Mesenchymal stem cell (in vitro differentiated cells and primary cell): ENCODE results near the gene DES.
A peak's percentile ranks its signal among the peaks of the same experiment; 100 is the strongest.

Experiments
- DNase-seq: peaks from one replicate; pipeline ENCODE4 v3.0.0-alpha.2; 2013
- H2AFZ ChIP-seq: one replicate; pipeline ENCODE4 v1.6.1; 2013; ENCODE audit warnings: low read depth, mild to moderate bottlenecking, control low read depth, inconsistent platforms, low read length, moderate library complexity
- H2AK5ac ChIP-seq: 2 replicates; pipeline ENCODE4 v1.6.1; 2013; ENCODE audit warnings: low read length, moderate library complexity, mild to moderate bottlenecking, inconsistent platforms; ENCODE audit not compliant: severe bottlenecking
- H2BK120ac ChIP-seq: one replicate; pipeline ENCODE4 v1.6.1; 2013; ENCODE audit warnings: low read depth, mild to moderate bottlenecking, inconsistent platforms, low read length, moderate library complexity
- H2BK12ac ChIP-seq, 2 experiments: one replicate each; pipeline ENCODE4 v1.6.1; 2013; ENCODE audit warnings: inconsistent platforms in 2 of 2, low read length in 2 of 2, mild to moderate bottlenecking in 2 of 2, moderate library complexity in 2 of 2, control low read depth in 1 of 2
- H2BK15ac ChIP-seq: one replicate; pipeline ENCODE4 v1.6.1; 2013; ENCODE audit warnings: mild to moderate bottlenecking, low read depth, inconsistent platforms; ENCODE audit not compliant: poor library complexity, severe bottlenecking
- H2BK5ac ChIP-seq: 2 replicates; pipeline ENCODE4 v1.6.1; 2013; ENCODE audit warnings: low read depth, mild to moderate bottlenecking, low read length, control low read depth, inconsistent platforms; ENCODE audit not compliant: poor library complexity, severe bottlenecking
- H3K14ac ChIP-seq, 2 experiments: one replicate each; pipeline ENCODE4 v1.6.1; 2013; ENCODE audit warnings: inconsistent platforms in 2 of 2, low read length in 2 of 2, control low read depth in 1 of 2, mild to moderate bottlenecking in 1 of 2, moderate library complexity in 1 of 2
- H3K18ac ChIP-seq, 2 experiments: one replicate each; pipeline ENCODE4 v1.6.1; 2013; ENCODE audit warnings: inconsistent platforms in 2 of 2, low read length in 2 of 2, control low read depth in 1 of 2, low read depth in 1 of 2, mild to moderate bottlenecking in 1 of 2
- H3K23ac ChIP-seq, 2 experiments: one replicate each; pipeline ENCODE4 v1.6.1; 2013; ENCODE audit warnings: inconsistent platforms in 2 of 2, low read length in 2 of 2, mild to moderate bottlenecking in 2 of 2, moderate library complexity in 2 of 2, control low read depth in 1 of 2
- H3K27ac ChIP-seq: 2 replicates; pipeline ENCODE4 v1.5.1; 2013; ENCODE audit warnings: mild to moderate bottlenecking, moderate library complexity, low read length, control low read depth, inconsistent platforms; ENCODE audit not compliant: poor library complexity, severe bottlenecking
- H3K27me3 ChIP-seq, 2 experiments: 2 replicates each; pipeline versions ENCODE4 v1.6.1 to v1.7.0; 2013; ENCODE audit warnings: low read length in 2 of 2, mild to moderate bottlenecking in 2 of 2, moderate library complexity in 2 of 2, control low read depth in 1 of 2, inconsistent platforms in 1 of 2; ENCODE audit not compliant: control insufficient read depth in 1 of 2, insufficient read depth in 1 of 2
- H3K36me3 ChIP-seq, 2 experiments: 2 replicates each; pipeline versions ENCODE4 v1.6.1 to v1.7.0; 2013; ENCODE audit warnings: low read length in 2 of 2, control low read depth in 1 of 2, inconsistent platforms in 1 of 2, low read depth in 1 of 2, mild to moderate bottlenecking in 1 of 2; ENCODE audit not compliant: insufficient read depth in 2 of 2, control insufficient read depth in 1 of 2
- H3K4ac ChIP-seq, 2 experiments: one replicate each; pipeline ENCODE4 v1.6.1; 2013; ENCODE audit warnings: inconsistent platforms in 2 of 2, low read length in 2 of 2, mild to moderate bottlenecking in 2 of 2, moderate library complexity in 2 of 2, control low read depth in 1 of 2, low read depth in 1 of 2
- H3K4me1 ChIP-seq: 2 replicates; pipeline ENCODE4 v1.6.1; 2013; ENCODE audit warnings: low read depth, low read length, control low read depth; ENCODE audit not compliant: control insufficient read depth, insufficient read depth
- H3K4me2 ChIP-seq: 2 replicates; pipeline ENCODE4 v1.6.1; 2013; ENCODE audit warnings: low read length, mild to moderate bottlenecking, inconsistent platforms; ENCODE audit not compliant: poor library complexity, severe bottlenecking
- H3K4me3 ChIP-seq, 2 experiments: 2 replicates each; pipeline versions ENCODE4 v1.5.1 to v1.7.0; 2013; ENCODE audit warnings: low read length in 2 of 2, mild to moderate bottlenecking in 2 of 2, control low read depth in 1 of 2, low read depth in 1 of 2; ENCODE audit not compliant: insufficient read depth in 1 of 2
- H3K79me1 ChIP-seq: replicated peaks from 2 replicates; pipeline ENCODE4 v1.6.1; 2013; ENCODE audit warnings: mild to moderate bottlenecking, control low read depth, low read length, inconsistent platforms; ENCODE audit not compliant: poor library complexity, severe bottlenecking
- H3K9ac ChIP-seq: 2 replicates; pipeline ENCODE4 v1.7.0; 2013; ENCODE audit warnings: mild to moderate bottlenecking, low read length, moderate library complexity
- H3K9me3 ChIP-seq: 2 replicates; pipeline ENCODE4 v1.7.0; 2013; ENCODE audit warnings: mild to moderate bottlenecking, low read length; ENCODE audit not compliant: control insufficient read depth
- H4K8ac ChIP-seq: one replicate; pipeline ENCODE4 v1.6.1; 2013; ENCODE audit warnings: inconsistent platforms, mild to moderate bottlenecking, low read length, moderate library complexity
- H4K91ac ChIP-seq: one replicate; pipeline ENCODE4 v1.6.1; 2013; ENCODE audit warnings: mild to moderate bottlenecking, low read length, inconsistent platforms
- WGBS: methylation state at CpG from one replicate; pipeline ENCODE4 v1.1.7; 2013; ENCODE audit warnings: mixed read lengths; 5-methylcytosine and 5-hydroxymethylcytosine counted together

The DES gene

DNA sequence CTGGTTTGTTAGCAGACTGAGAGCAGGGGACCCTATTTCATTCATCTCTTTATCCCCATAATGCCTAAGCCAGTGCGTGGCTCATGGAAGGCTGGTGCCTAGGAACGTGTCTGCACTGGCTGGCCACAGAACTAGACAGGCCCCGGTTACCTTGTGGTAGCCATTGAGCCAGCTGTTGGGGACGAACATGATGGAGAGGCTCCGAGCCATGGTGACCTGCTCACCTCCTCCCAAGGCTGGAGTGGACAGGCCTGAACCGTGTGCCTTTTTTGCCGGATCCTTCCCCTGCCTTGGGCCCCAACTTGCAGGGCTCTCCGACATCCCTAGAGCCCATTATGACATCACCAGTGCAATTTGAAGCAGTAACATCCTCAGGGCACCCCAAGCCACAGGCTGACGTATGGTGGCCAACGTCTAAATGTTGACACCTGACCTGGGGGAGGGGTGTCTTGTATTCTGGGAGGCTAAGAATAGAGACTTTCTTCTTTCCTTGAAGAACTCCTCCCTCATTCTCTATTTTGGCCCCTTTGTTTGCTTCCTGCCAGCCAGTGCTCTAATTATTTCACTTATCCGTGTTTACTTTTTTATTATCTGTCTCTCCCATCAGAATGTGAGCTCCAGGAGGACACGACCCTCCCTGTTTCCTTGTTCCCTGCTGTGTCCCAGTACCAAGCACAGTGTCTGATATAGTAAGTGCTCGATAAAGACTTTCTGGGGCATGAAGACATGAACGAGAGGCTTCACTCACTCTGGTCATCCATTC lies 18.3 kb upstream of the DES start:
- no peak overlapping the region for H3K9ac ChIP-seq
- peak overlapping the region; percentile 37 to 77 for H3K18ac ChIP-seq
- no peak overlapping the region for H2BK120ac ChIP-seq
- H3K27ac ChIP-seq, result no peak overlapping the region
- peak overlapping the region; percentile 42 for H4K8ac ChIP-seq
- peak; percentile 46 for DNase-seq
- H3K27me3 ChIP-seq, result no peaks in the 10 kb centered on the region
- peak overlapping the region; percentile 82 for H4K91ac ChIP-seq
- no peak overlapping the region for H2BK5ac ChIP-seq
- no peak overlapping the region for H3K4me2 ChIP-seq
- no peaks in the 10 kb centered on the region for H3K9me3 ChIP-seq
- no peaks in the 10 kb centered on the region for H3K79me1 ChIP-seq
- H3K4me3 ChIP-seq, result no peak overlapping the region
- no peak overlapping the region for H3K23ac ChIP-seq
- H3K4me1 ChIP-seq, result peaks cover 3% of the 10 kb centered on the region
- no peaks in the 10 kb centered on the region for H3K36me3 ChIP-seq
- H3K4ac ChIP-seq, result peak overlapping the region in 1 of 2 experiments; percentile 20
- H2BK15ac ChIP-seq, result no peak overlapping the region
- no peak overlapping the region for H3K14ac ChIP-seq
- WGBS, result 64% methylated on average over 12 of the region's 14 CpGs
- no peak overlapping the region for H2AK5ac ChIP-seq
- H2BK12ac ChIP-seq, result peak overlapping the region; percentile 3 to 87
- no peak overlapping the region for H2AFZ ChIP-seq

- H3K14ac ChIP-seq, result no peak overlapping the region
- peak overlapping the region in 1 of 2 experiments; percentile 87 for H2BK12ac ChIP-seq
- DNase-seq, result no peak
- H3K4me2 ChIP-seq, result no peak overlapping the region
- H3K23ac ChIP-seq, result no peak overlapping the region
- no peaks in the 10 kb centered on the region for H3K79me1 ChIP-seq
- H3K27me3 ChIP-seq, result no peaks in the 10 kb centered on the region
- peak overlapping the region; percentile 7 for H4K91ac ChIP-seq
- H2AFZ ChIP-seq, result no peak overlapping the region
- no peaks in the 10 kb centered on the region for H3K9me3 ChIP-seq
- no peak overlapping the region for H2AK5ac ChIP-seq
- peaks cover 5% of the 10 kb centered on the region for H3K4me1 ChIP-seq
- WGBS, result 52% methylated on average over 4 of the region's 6 CpGs
- H3K18ac ChIP-seq, result peak overlapping the region in 1 of 2 experiments; percentile 49
- H4K8ac ChIP-seq, result peak overlapping the region; percentile 30
- no peak overlapping the region for H2BK120ac ChIP-seq
- no peak overlapping the region for H3K27ac ChIP-seq
- no peak overlapping the region for H2BK5ac ChIP-seq
- no peaks in the 10 kb centered on the region for H3K36me3 ChIP-seq
- H2BK15ac ChIP-seq, result peak overlapping the region; percentile 44
- no peak overlapping the region for H3K4ac ChIP-seq
- H3K4me3 ChIP-seq, result no peak overlapping the region
- H3K9ac ChIP-seq, result no peak overlapping the region
Observed at GRCh38 chr2:219400562-219400961, 17.6 kb upstream of the DES start.

DNA sequence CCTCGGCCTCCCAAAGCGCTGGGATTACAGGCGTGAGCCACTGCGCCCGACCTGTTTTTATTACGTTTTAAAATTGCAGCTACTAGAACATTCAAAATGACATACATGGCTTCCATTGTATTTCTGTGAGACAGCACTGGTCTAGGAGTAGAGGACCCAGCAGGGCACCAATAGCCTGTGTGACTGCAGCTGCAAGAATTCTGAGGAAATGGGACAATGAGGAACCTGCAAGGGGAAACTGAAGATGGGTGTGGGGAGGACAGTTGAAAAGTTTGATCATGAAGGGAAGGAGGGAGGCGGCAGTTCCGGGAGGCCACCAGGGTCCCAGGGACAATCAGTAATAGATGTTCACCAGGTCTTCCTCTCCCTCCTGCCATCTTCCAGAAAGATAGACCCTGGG lies 16.6 kb upstream of the DES start:
- H3K4me1 ChIP-seq, result peaks cover 6% of the 10 kb centered on the region
- H3K18ac ChIP-seq, result no peak overlapping the region
- no peak overlapping the region for H2BK12ac ChIP-seq
- H3K14ac ChIP-seq, result no peak overlapping the region
- no peak for DNase-seq
- H3K23ac ChIP-seq, result no peak overlapping the region
- no peak overlapping the region for H2AK5ac ChIP-seq
- H2BK15ac ChIP-seq, result peak overlapping the region; percentile 62
- no peak overlapping the region for H2BK5ac ChIP-seq
- H4K8ac ChIP-seq, result no peak overlapping the region
- WGBS, result 94% methylated on average over 3 of the region's 8 CpGs
- no peak overlapping the region for H3K4me2 ChIP-seq
- no peaks in the 10 kb centered on the region for H3K79me1 ChIP-seq
- H3K36me3 ChIP-seq, result no peaks in the 10 kb centered on the region
- H3K9ac ChIP-seq, result no peak overlapping the region
- H3K9me3 ChIP-seq, result no peaks in the 10 kb centered on the region
- no peak overlapping the region for H4K91ac ChIP-seq
- no peak overlapping the region for H3K4me3 ChIP-seq
- H2BK120ac ChIP-seq, result no peak overlapping the region
- no peak overlapping the region for H3K4ac ChIP-seq
- H2AFZ ChIP-seq, result no peak overlapping the region
- H3K27ac ChIP-seq, result no peak overlapping the region
- H3K27me3 ChIP-seq, result no peaks in the 10 kb centered on the region

- Histone ChIP-seq H3K4me3 (no peak overlapping the region), H3K23ac (no peak overlapping the region), H3K79me1 (no peaks in the 10 kb centered on the region), H2BK120ac (no peak overlapping the region), H3K4me2 (no peak overlapping the region), H2AFZ (peak overlapping the region; percentile 18), H4K8ac (peak overlapping the region; percentile 66), H3K36me3 (no peaks in the 10 kb centered on the region), H4K91ac (no peak overlapping the region), H2AK5ac (no peak overlapping the region), H3K4me1 (peaks cover 13% of the 10 kb centered on the region), H2BK12ac (peak overlapping the region in 1 of 2 experiments; percentile 60), H3K14ac (no peak overlapping the region), H3K27me3 (no peaks in the 10 kb centered on the region), H3K18ac (peak overlapping the region in 1 of 2 experiments; percentile 60), H2BK5ac (no peak overlapping the region), H3K9me3 (no peaks in the 10 kb centered on the region), H3K9ac (peak overlapping the region; percentile 17), H2BK15ac (no peak overlapping the region), H3K4ac (no peak overlapping the region), H3K27ac (no peak overlapping the region)
- 20% methylated on average over 10 of the region's 15 CpGs for WGBS
- peak; percentile 86 for DNase-seq
Observed at GRCh38 chr2:219402665-219403515, 15.3 kb upstream of the DES start.
